Measurements from ENCODE around the gene CD151.

CD151 gene

GRCh38 chr11:843818-844692 lies 11.3 kb downstream of the CD151 start:
- no peak for DNase-seq

GRCh38 chr11:844693-845644 lies 12.2 kb downstream of the CD151 start:
- no peak for DNase-seq

GRCh38 chr11:845872-846495 lies 13.2 kb downstream of the CD151 start:
- no peak for DNase-seq

GRCh38 chr11:846496-847098 lies 13.8 kb downstream of the CD151 start:
- DNase-seq = no peak

- no peak for DNase-seq
Observed at GRCh38 chr11:847876-848275, 15.1 kb downstream of the CD151 start.

GRCh38 chr11:848380-848931 lies 15.7 kb downstream of the CD151 start:
- DNase-seq = peak; percentile 12

GRCh38 chr11:849104-849824 lies 16.5 kb downstream of the CD151 start:
- peak; percentile 38 for DNase-seq

- DNase-seq = peak; percentile 45
Observed at GRCh38 chr11:849951-850774, 17.4 kb downstream of the CD151 start.

- no peak for DNase-seq
Observed at GRCh38 chr11:850775-851763, 18.3 kb downstream of the CD151 start.

GRCh38 chr11:852762-853161 lies 20.0 kb downstream of the CD151 start:
- no peak for DNase-seq

- DNase-seq = no peak
Observed at GRCh38 chr11:853682-854448, 21.1 kb downstream of the CD151 start.

GRCh38 chr11:854601-855329 lies 22.0 kb downstream of the CD151 start:
- no peak for DNase-seq

- no peak for DNase-seq
Observed at GRCh38 chr11:855330-855674, 22.6 kb downstream of the CD151 start.

- no peak for DNase-seq
Observed at GRCh38 chr11:855796-856195, 23.0 kb downstream of the CD151 start.

GRCh38 chr11:856397-856796 lies 23.6 kb downstream of the CD151 start:
- no peak for DNase-seq

GRCh38 chr11:858053-858761 lies 25.5 kb downstream of the CD151 start:
- DNase-seq = no peak

- no peak for DNase-seq
Observed at GRCh38 chr11:858762-859339, 26.1 kb downstream of the CD151 start.

All from NCI-H1092 treated with DMSO at 0.1 percent for 48 hours (cell line).